H1 (cell line): Measurements from ENCODE around the gene SLC45A1. TPM values are rescaled to one million over a fixed set of nuclear protein-coding genes. Genes with fewer than 3 reads are reported as not detected.

Experiments
- CTCF ChIA-PET: fragments of 300-600 bp; sonication (Branson Sonifier 250); formaldehyde crosslinking; loops from one replicate; lab custom pipeline; 2021; ENCODE audit not compliant: partially characterized antibody; lab: Charles Lee
- POLR2A ChIA-PET: fragments of 300-600 bp; sonication (Branson Sonifier 250); formaldehyde crosslinking; loops from one replicate; lab custom pipeline; 2021; ENCODE audit warnings: inconsistent platforms; ENCODE audit not compliant: partially characterized antibody; lab: Charles Lee
- DNase-seq, 2 experiments: peaks; one replicate each; pipeline versions ENCODE4 v3.0.0 to v3.0.0-alpha.2; 2010 to 2022; ENCODE audit warnings: low spot score in 2 of 2, low read depth in 1 of 2, mixed read lengths in 1 of 2
- FAIRE-seq: peaks from 2 replicates; lab custom pipeline; 2011; peaks lifted over from hg19 to GRCh38; lab: Jason Lieb, UNC
- H2AFZ ChIP-seq: 2 replicates; pipeline ENCODE4 v1.8.1; 2012; ENCODE audit warnings: low read length, inconsistent platforms
- H2AK5ac ChIP-seq: 2 replicates; pipeline ENCODE4 v1.6.1; 2013; ENCODE audit warnings: low read depth, low read length
- H2BK120ac ChIP-seq: replicated peaks from 2 replicates; pipeline ENCODE3; 2013; ENCODE audit warnings: low read depth, low read length, inconsistent platforms
- H2BK12ac ChIP-seq: 2 replicates; pipeline ENCODE4 v1.6.1; 2013; ENCODE audit warnings: low read depth, low read length
- H2BK15ac ChIP-seq: 2 replicates; pipeline ENCODE4 v1.6.1; 2013; ENCODE audit warnings: low read length
- H2BK20ac ChIP-seq: 2 replicates; pipeline ENCODE4 v1.6.1; 2013; ENCODE audit warnings: low read length
- H2BK5ac ChIP-seq: 2 replicates; pipeline ENCODE4 v1.6.1; 2013; ENCODE audit warnings: low read depth, low read length
- H3K14ac ChIP-seq: 2 replicates; pipeline ENCODE4 v1.6.1; 2013; ENCODE audit warnings: inconsistent platforms; ENCODE audit not compliant: insufficient read length
- H3K18ac ChIP-seq: 2 replicates; pipeline ENCODE4 v1.6.1; 2013; ENCODE audit warnings: low read length; ENCODE audit errors: extremely low read depth
- H3K23ac ChIP-seq: 2 replicates; pipeline ENCODE4 v1.6.1; 2013; ENCODE audit warnings: inconsistent platforms; ENCODE audit not compliant: insufficient read length
- H3K23me2 ChIP-seq: 2 replicates; pipeline ENCODE4 v1.6.1; 2013; ENCODE audit warnings: low read depth, low read length
- H3K27ac ChIP-seq: 2 replicates; pipeline ENCODE4 v1.6.1; 2011; ENCODE audit warnings: low read depth, low read length, inconsistent platforms
- H3K27me3 ChIP-seq, 4 experiments: replicated peaks in 1 of 4; 1 replicate in 1 of 4; 2 replicates in 3 of 4; pipeline versions ENCODE4 v1.6.1 to v1.8.1; 2011 to 2013; ENCODE audit warnings: low read length in 3 of 4, mild to moderate bottlenecking in 3 of 4, inconsistent platforms in 2 of 4, mixed read lengths in 2 of 4, moderate library complexity in 1 of 4; ENCODE audit not compliant: control insufficient read depth in 3 of 4, insufficient read depth in 3 of 4; ENCODE audit errors: extremely low read depth in 1 of 4
- H3K36me3 ChIP-seq, 4 experiments: 2 replicates each; pipeline versions ENCODE4 v1.6.1 to v1.8.1; 2011 to 2013; ENCODE audit warnings: mild to moderate bottlenecking in 4 of 4, low read length in 3 of 4, moderate library complexity in 2 of 4, control low read depth in 1 of 4, inconsistent platforms in 1 of 4; ENCODE audit not compliant: insufficient read depth in 4 of 4, control insufficient read depth in 2 of 4
- H3K4ac ChIP-seq: replicated peaks from 2 replicates; pipeline ENCODE3; 2013; ENCODE audit warnings: low read length, low read depth, mixed read lengths, inconsistent platforms; ENCODE audit not compliant: insufficient read length
- H3K4me1 ChIP-seq, 4 experiments: replicated peaks in 1 of 4; 1 replicate in 1 of 4; 2 replicates in 3 of 4; pipeline versions ENCODE4 v1.6.1 to v1.8.1; 2011 to 2013; ENCODE audit warnings: low read length in 3 of 4, inconsistent platforms in 2 of 4, mixed read lengths in 1 of 4; ENCODE audit not compliant: insufficient read depth in 4 of 4, control insufficient read depth in 3 of 4
- H3K4me2 ChIP-seq, 2 experiments: 2 replicates each; pipeline versions ENCODE4 v1.6.1 to v1.8.1; 2011 to 2013; ENCODE audit warnings: low read depth in 2 of 2, low read length in 2 of 2, control low read depth in 1 of 2, inconsistent platforms in 1 of 2, mild to moderate bottlenecking in 1 of 2; ENCODE audit not compliant: insufficient read depth in 1 of 2
- H3K4me3 ChIP-seq, 4 experiments: fragments of 200-600, 300-600 bp in 1 of 4; sonication (generic), shearing (Covaris generic), sonication (Bioruptor Twin) in 1 of 4; 2 replicates each; pipeline versions ENCODE4 v1.5.1 to v1.8.1; 2011 to 2016; ENCODE audit warnings: low read length in 4 of 4, low read depth in 3 of 4, control low read depth in 2 of 4, inconsistent platforms in 2 of 4, mild to moderate bottlenecking in 2 of 4, mixed read lengths in 1 of 4, moderate library complexity in 1 of 4; ENCODE audit not compliant: insufficient read depth in 2 of 4; ENCODE audit errors: extremely low read depth in 1 of 4
- H3K56ac ChIP-seq: replicated peaks from 2 replicates; pipeline ENCODE3; 2013; ENCODE audit warnings: low read depth, mild to moderate bottlenecking, mixed read lengths, low read length, inconsistent platforms; ENCODE audit not compliant: insufficient read length
- H3K79me1 ChIP-seq: 2 replicates; pipeline ENCODE4 v1.6.1; 2013; ENCODE audit warnings: low read depth, low read length, control low read depth
- H3K79me2 ChIP-seq, 2 experiments: 2 replicates each; pipeline versions ENCODE4 v1.6.1 to v1.8.1; 2012 to 2013; ENCODE audit warnings: low read length in 2 of 2, mild to moderate bottlenecking in 2 of 2, inconsistent platforms in 1 of 2; ENCODE audit not compliant: insufficient read depth in 2 of 2, control insufficient read depth in 1 of 2
- H3K9ac ChIP-seq, 4 experiments: replicated peaks in 1 of 4; 1 replicate in 1 of 4; 2 replicates in 3 of 4; pipeline versions ENCODE4 v1.6.1 to v1.8.1; 2011 to 2013; ENCODE audit warnings: low read depth in 3 of 4, low read length in 3 of 4, control low read depth in 2 of 4, mild to moderate bottlenecking in 2 of 4, moderate library complexity in 2 of 4, inconsistent platforms in 1 of 4; ENCODE audit errors: extremely low read depth in 1 of 4
- H3K9me3 ChIP-seq, 2 experiments: 2 replicates each; pipeline versions ENCODE4 v1.6.1 to v1.8.1; 2012 to 2013; ENCODE audit warnings: mild to moderate bottlenecking in 2 of 2, moderate library complexity in 2 of 2, control low read depth in 1 of 2, inconsistent platforms in 1 of 2, low read depth in 1 of 2, low read length in 1 of 2, mixed read lengths in 1 of 2; ENCODE audit not compliant: insufficient read depth in 2 of 2
- H4K20me1 ChIP-seq, 2 experiments: replicated peaks in 1 of 2; 2 replicates each; pipeline versions ENCODE3 to v1.8.1; 2011 to 2013; ENCODE audit warnings: inconsistent platforms in 2 of 2, low read length in 2 of 2, mild to moderate bottlenecking in 1 of 2; ENCODE audit not compliant: insufficient read depth in 2 of 2, control insufficient read depth in 1 of 2
- H4K5ac ChIP-seq: 2 replicates; pipeline ENCODE4 v1.6.1; 2013; ENCODE audit warnings: low read length, low read depth, mixed read lengths, inconsistent platforms; ENCODE audit not compliant: insufficient read length
- H4K8ac ChIP-seq: 2 replicates; pipeline ENCODE4 v1.8.0; 2013; ENCODE audit warnings: mild to moderate bottlenecking, moderate library complexity, low read length, inconsistent platforms; ENCODE audit not compliant: insufficient read depth; ENCODE audit errors: extremely low read depth
- H4K91ac ChIP-seq: replicated peaks from 2 replicates; pipeline ENCODE3; 2013; ENCODE audit warnings: low read length, mixed read lengths, inconsistent platforms; ENCODE audit not compliant: insufficient read length
- HDAC2 ChIP-seq, 2 experiments: fragments of 300-600 bp in 1 of 2; sonication (generic) in 1 of 2; IDR thresholded peaks; 2 replicates each; pipeline ENCODE4 v1.6.1; 2011 to 2012; ENCODE audit warnings: low read depth in 2 of 2, low read length in 2 of 2, mild to moderate bottlenecking in 2 of 2, moderate library complexity in 2 of 2, borderline replicate concordance in 1 of 2, inconsistent platforms in 1 of 2
- KDM1A ChIP-seq: fragments of 200-600, 300-600 bp; sonication (generic); IDR thresholded peaks from 2 replicates; pipeline ENCODE4 v1.7.1; 2016; ENCODE audit warnings: mild to moderate bottlenecking, low read length, borderline replicate concordance
- NANOG ChIP-seq: IDR thresholded peaks from 2 replicates; pipeline ENCODE4 v1.6.1; 2011; ENCODE audit warnings: low read length, low read depth, mild to moderate bottlenecking, inconsistent platforms; ENCODE audit not compliant: insufficient read depth, poor library complexity, severe bottlenecking
- RAD21 ChIP-seq, 2 experiments: IDR thresholded peaks in 1 of 2; conservative IDR thresholded peaks in 1 of 2; 2 replicates each; pipeline ENCODE4 v1.6.1; 2011; ENCODE audit warnings: low read depth in 2 of 2, low read length in 2 of 2, improper control_type of control experiment in 1 of 2, inconsistent platforms in 1 of 2, mild to moderate bottlenecking in 1 of 2, moderate library complexity in 1 of 2
- TAF7 ChIP-seq: optimal IDR thresholded peaks from 2 replicates; pipeline ENCODE3; 2011; ENCODE audit warnings: low read depth, mild to moderate bottlenecking, inconsistent platforms, low read length, moderate library complexity, borderline replicate concordance
- USF2 ChIP-seq: IDR thresholded peaks from 2 replicates; pipeline ENCODE4 v1.6.1; 2011; ENCODE audit warnings: low read length, improper control_type of control experiment
- ZNF274 ChIP-seq: IDR thresholded peaks from 2 replicates; pipeline ENCODE4 v1.7.0; 2012; ENCODE audit warnings: low read length, borderline replicate concordance; ENCODE audit errors: extremely low read depth
- WGBS, 2 experiments: shearing (Covaris generic) in 1 of 2; methylation state at CpG; one replicate each; pipeline versions ENCODE4 v1.1.6 to v1.1.7; 2013 to 2015; ENCODE audit warnings: low lambda C conversion rate in 2 of 2, mixed read lengths in 2 of 2, inconsistent platforms in 1 of 2, low coverage in 1 of 2, missing lambda C conversion rate in 1 of 2; ENCODE audit not compliant: insufficient replicate concordance in 2 of 2, insufficient coverage in 1 of 2, insufficient read length in 1 of 2; ENCODE audit errors: extremely low coverage in 1 of 2, missing lambda C conversion rate in 1 of 2; 5-methylcytosine and 5-hydroxymethylcytosine counted together
- polyA plus RNA-seq, 7 experiments: library from polyadenylated mRNA; depleted of rRNA in 3 of 7; stranded (reverse) in 5 of 7; unstranded in 2 of 7; fragments of >200 nt in 5 of 7; fragments of 200-250 nt in 2 of 7; gene quantifications; 1 replicate in 5 of 7; 2 replicates in 1 of 7; 4 replicates in 1 of 7; pipeline versions ENCODE4 v1.2.1 to v1.2.3, GENCODE V29; 2011 to 2013; ENCODE audit warnings: missing spikeins in 2 of 7, mixed read lengths in 2 of 7
- total RNA-seq: library from RNA; stranded (reverse); fragmentation: NEBNext Ultra II Directional; extraction: Animal tissue kit (Norgen Biotek cat#: 25700); gene quantifications from 2 replicates; pipeline ENCODE4 v1.2.1, GENCODE V29; 2021

Gene SLC45A1
- total and polyA plus RNA-seq, 2 of the 8 experiments (the other 6 are each of a cell fraction or from before 2014, with no cell fraction given), result 1.0 to 1.7 TPM

- Histone ChIP-seq H3K9me3 (no peaks in the 10 kb centered on the region), H4K20me1 (no peaks in the 10 kb centered on the region), H3K9ac (no peak overlapping the region), H2BK12ac (peak overlapping the region; percentile 78; the same call in 1 of the 2 replicates), H3K79me2 (no peaks in the 10 kb centered on the region), H4K8ac (no peak overlapping the region), H3K4me1 (peaks cover 0 to 13% (median 6%) of the 10 kb centered on the region in 4 experiments; a peak in 6 of 7 replicates), H2BK15ac (peak overlapping the region; percentile 53; the same call in 1 of the 2 replicates), H3K4ac (no peak overlapping the region), H3K36me3 (no peaks in the 10 kb centered on the region), H2AFZ (no peak overlapping the region), H2BK120ac (no peak overlapping the region), H4K91ac (no peak overlapping the region), H3K23ac (no peak overlapping the region), H2BK5ac (peak overlapping the region; percentile 41; the same call in 1 of the 2 replicates), H2BK20ac (peak overlapping the region; percentile 44; the same call in 1 of the 2 replicates), H3K27ac (no peak overlapping the region), H3K79me1 (no peaks in the 10 kb centered on the region), H3K14ac (no peak overlapping the region), H3K18ac (no peak overlapping the region), H3K56ac (no peak overlapping the region), H2AK5ac (peak overlapping the region; percentile 95; the same call in 1 of the 2 replicates), H3K23me2 (no peaks in the 10 kb centered on the region), H3K4me3 (no peak overlapping the region), H3K4me2 (no peak overlapping the region), H3K27me3 (peaks cover 0 to 12% (median 4%) of the 10 kb centered on the region in 4 experiments; a peak in 6 of 7 replicates), H4K5ac (no peak overlapping the region)
- POLR2A ChIA-PET, result interaction anchor here (1.8 kb wide), 1 partner anchor 285 kb away, joined by 12 read pairs; the partner anchor contains the start of gene ERRFI1
- FAIRE-seq, result no peak
- CTCF ChIA-PET, result interaction anchor here (1.0 to 11.7 kb wide), 15 partner anchors 7 to 334 kb away, joined by 3 to 249 read pairs (median 19); no protein-coding TSS in a partner anchor
- WGBS, 2 experiments, result 94% methylated on average over 17 of the region's 17 CpGs; no CpG with 5 or more reads in 1 of the 2 experiments
- no peak for DNase-seq
- TF ChIP-seq USF2, result no peak
- TF ChIP-seq ZNF274, result no peak
- no peak for TF ChIP-seq TAF7
- TF ChIP-seq HDAC2 (IDR thresholded peaks at IDR 0.05; ENCODE audit: borderline replicate concordance in 1 of 2, low read depth in 2 of 2, low read length in 2 of 2), result no peak
- no peak for TF ChIP-seq NANOG
- no peak for TF ChIP-seq KDM1A
- no peak for TF ChIP-seq RAD21 (IDR thresholded peaks at IDR 0.05 in 1 of 2, conservative IDR thresholded peaks at IDR 0.05 in 1 of 2; ENCODE audit: low read depth in 2 of 2, low read length in 2 of 2)
These were observed 5.4 kb upstream of the SLC45A1 start for GRCh38 chr1:8312235-8313218.
